LNCAP (cell line): Measurements from ENCODE around the gene DCX.
A peak's percentile ranks its signal among the peaks of the same experiment; 100 is the strongest.

ENCODE experiments used
- TF ChIP-seq, protein P1 (sequence below): fragments of 450-650 bp; IDR thresholded peaks from 2 replicates; pipeline ENCODE4 v1.5.1; 2017; ENCODE audit warnings: mild to moderate bottlenecking

The DCX gene

DNA sequence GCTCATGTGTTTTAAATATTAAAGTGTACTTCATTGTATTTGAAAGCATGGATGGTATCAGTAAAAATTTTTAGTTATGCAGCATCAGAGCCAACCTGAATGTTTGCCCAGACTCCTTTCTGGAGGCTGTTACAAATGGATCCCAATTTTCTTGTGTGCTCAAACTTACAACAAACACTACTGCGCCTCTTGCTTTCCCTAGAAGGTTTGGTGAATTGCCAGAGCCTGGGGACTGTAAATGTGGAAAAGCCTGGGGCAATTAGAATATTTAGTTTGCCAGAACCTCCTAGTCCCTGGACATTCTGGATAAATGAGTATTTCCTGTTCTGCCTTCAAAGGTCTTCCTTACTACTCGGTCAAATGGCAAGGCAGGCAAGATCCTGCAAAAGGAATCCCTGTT lies 146.5 kb downstream of the DCX start:
- TF ChIP-seq, protein P1, sequence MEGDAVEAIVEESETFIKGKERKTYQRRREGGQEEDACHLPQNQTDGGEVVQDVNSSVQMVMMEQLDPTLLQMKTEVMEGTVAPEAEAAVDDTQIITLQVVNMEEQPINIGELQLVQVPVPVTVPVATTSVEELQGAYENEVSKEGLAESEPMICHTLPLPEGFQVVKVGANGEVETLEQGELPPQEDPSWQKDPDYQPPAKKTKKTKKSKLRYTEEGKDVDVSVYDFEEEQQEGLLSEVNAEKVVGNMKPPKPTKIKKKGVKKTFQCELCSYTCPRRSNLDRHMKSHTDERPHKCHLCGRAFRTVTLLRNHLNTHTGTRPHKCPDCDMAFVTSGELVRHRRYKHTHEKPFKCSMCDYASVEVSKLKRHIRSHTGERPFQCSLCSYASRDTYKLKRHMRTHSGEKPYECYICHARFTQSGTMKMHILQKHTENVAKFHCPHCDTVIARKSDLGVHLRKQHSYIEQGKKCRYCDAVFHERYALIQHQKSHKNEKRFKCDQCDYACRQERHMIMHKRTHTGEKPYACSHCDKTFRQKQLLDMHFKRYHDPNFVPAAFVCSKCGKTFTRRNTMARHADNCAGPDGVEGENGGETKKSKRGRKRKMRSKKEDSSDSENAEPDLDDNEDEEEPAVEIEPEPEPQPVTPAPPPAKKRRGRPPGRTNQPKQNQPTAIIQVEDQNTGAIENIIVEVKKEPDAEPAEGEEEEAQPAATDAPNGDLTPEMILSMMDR, result no peak

DNA sequence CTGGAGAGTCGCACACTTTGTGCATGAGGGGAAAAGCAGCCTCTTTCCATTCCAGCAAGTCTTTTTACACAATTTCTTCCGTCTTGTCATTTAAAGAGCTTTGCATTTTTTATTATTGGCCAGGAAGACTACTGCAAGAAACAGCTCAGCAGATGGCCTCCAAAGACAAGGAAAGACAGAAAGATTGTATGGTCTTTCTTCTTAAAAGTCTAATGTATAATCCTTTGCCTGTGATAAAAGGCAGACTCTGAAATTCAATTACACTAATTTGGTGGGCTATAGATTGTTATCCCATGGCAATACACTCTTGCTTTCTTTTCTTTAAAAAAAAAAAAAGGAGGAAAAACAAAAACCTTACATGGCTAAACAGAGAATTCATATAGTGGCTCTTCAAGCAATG lies 147.6 kb downstream of the DCX start:
- TF ChIP-seq, protein P1, result no peak

GRCh38 chrX:111262086-111262485 lies 149.9 kb downstream of the DCX start:
- TF ChIP-seq, protein P1, result no peak

DNA sequence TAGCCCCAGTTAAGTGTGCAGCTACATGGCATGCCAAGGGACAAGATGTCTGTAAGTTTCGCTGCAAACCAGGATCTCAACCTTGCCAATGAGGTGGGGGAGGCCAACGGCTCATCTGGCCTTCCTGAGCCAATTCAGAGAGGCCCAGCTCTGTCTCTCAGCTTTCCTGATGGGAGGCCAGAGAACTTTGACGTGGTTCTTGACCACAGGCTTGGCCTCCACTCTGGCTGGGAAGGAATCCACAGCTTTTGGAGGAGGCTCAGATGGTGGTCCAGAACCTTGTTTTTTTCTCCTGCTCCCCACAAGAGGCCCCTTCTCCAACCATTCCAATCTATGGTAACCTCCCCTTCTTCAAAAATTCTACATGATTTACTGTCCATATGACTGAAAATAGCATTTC lies 151.5 kb downstream of the DCX start:
- TF ChIP-seq, protein P1, result no peak

GRCh38 chrX:111259559-111259958 lies 152.4 kb downstream of the DCX start:
- TF ChIP-seq, protein P1, result no peak

DNA sequence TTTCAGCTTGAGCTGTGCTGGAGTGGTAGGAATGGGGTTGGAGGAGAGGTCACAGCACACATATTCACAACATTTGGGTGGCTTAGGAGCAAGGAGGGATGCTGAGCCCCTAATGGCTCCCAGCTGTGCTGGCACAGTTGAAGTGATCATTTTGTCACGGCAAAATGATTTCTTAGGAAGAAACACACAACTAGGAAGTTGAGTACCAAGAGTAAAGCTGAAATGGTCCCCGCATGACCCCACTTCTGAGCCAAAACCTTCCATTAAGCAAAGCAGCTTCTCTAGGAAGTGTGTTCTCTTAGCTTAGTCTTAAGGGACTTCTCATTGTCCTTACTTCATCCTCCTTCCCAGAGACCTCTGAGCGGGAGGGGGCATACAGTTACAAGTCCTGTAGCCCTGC lies 154.3 kb downstream of the DCX start:
- TF ChIP-seq, protein P1, result no peak

DNA sequence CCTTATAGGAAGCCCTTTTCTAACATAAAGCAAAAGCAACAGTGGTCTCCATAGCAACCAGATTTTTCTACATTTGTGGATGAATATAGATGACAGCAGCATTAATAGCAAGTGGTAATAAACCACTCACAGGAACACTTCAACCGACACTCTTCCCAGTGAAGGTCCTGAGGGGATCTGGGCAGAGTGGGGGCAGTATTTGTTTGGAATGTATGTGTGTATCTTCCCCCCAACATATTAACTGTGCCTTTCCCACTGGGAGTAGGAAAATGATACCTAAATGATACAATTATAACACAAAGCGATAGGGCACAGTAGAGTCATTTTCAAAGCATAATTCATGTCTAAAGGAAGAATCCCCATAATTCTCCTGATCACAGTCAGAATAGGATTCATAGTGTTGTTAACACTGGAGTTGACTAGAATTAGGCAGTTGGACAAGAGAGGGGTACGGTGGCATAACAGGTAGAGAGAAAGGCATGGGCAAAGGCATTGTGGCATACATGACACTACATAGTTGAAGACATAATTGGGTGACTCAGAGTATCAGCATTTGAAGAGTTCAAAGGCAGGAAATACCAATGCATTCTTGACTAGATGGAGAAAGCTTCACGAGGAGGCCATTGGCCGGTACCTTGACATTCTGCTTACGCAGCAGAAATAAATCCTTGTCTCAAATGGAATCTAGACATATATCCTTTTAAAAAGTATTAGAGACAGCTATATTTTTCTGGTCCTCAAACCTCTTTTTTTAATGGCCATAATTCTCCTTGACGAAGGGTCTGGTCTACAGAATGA lies 156.9 kb downstream of the DCX start:
- TF ChIP-seq, protein P1, result no peak

DNA sequence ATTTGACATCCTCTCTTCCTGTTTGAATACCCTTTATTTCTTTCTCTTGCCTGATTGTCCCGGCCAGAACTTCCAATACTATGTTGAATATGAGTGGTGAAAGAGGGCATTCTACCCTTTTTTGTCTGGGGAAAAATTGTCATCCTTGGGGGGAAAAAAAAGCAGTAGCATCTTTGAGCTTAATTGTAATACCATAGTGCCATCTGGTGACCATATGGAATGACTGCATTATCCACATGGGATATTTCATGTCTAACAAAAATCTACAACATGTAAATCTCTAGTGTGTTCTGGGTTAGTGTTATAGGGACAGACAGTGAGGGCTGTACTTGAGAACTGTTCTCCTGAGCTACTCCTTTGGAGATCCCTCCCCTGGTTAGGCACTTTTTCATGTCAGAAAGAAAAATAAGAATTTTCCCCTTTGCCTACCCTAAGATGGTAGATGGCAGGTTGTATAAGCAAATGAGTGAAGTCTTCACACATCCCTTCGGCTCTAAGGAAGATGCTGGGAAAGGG lies 167.7 kb downstream of the DCX start:
- TF ChIP-seq, protein P1, result peak; percentile 55
